HepG2 (cell line): ENCODE measurements around the gene MAPK4.

ENCODE experiments used
- CREB1 ChIP-seq, 2 experiments: fragments of 450-650 bp in 1 of 2; IDR thresholded peaks; 2 replicates each; pipeline ENCODE4 v1.6.1; 2016 to 2017; ENCODE audit warnings: control low read depth in 1 of 2, mild to moderate bottlenecking in 1 of 2, missing compliant biosample characterization in 1 of 2, missing genetic modification characterization in 1 of 2
- CTCF ChIP-seq: sonication (generic); formaldehyde crosslinking; IDR thresholded peaks from 2 replicates; pipeline ENCODE4 v1.5.0; 2020; ENCODE audit warnings: mild to moderate bottlenecking, missing genetic modification reagents, moderate library complexity
- HOXA7 ChIP-seq: sonication (generic); formaldehyde crosslinking; IDR thresholded peaks from 2 replicates; pipeline ENCODE4 v1.8.1; 2022; ENCODE audit warnings: mild to moderate bottlenecking, missing genetic modification reagents, moderate library complexity
- IRF1 ChIP-seq: sonication (generic); formaldehyde crosslinking; IDR thresholded peaks from 2 replicates; pipeline ENCODE4 v1.4.0; 2020; ENCODE audit warnings: low read depth, mild to moderate bottlenecking, missing genetic modification reagents
- MTF1 ChIP-seq: sonication (generic); formaldehyde crosslinking; IDR thresholded peaks from 2 replicates; pipeline ENCODE4 v1.5.0; 2020; ENCODE audit warnings: missing genetic modification reagents
- PITX1 ChIP-seq: sonication (generic); formaldehyde crosslinking; IDR thresholded peaks from 2 replicates; pipeline ENCODE4 v1.5.1; 2020; ENCODE audit warnings: mild to moderate bottlenecking, missing genetic modification reagents
- PREB ChIP-seq: sonication (generic); formaldehyde crosslinking; IDR thresholded peaks from 2 replicates; pipeline ENCODE4 v1.4.0; 2020; ENCODE audit warnings: missing genetic modification reagents
- RBAK ChIP-seq: sonication (generic); formaldehyde crosslinking; IDR thresholded peaks from 2 replicates; pipeline ENCODE4 v1.5.1; 2020; ENCODE audit warnings: mild to moderate bottlenecking, missing genetic modification reagents
- TARDBP ChIP-seq: sonication (generic); formaldehyde crosslinking; IDR thresholded peaks from 2 replicates; pipeline ENCODE4 v1.8.0; 2022; ENCODE audit warnings: mild to moderate bottlenecking, missing genetic modification reagents
- TBX3 ChIP-seq: fragments of 450-650 bp; IDR thresholded peaks from 2 replicates; pipeline ENCODE4 v1.6.1; 2017; ENCODE audit warnings: antibody characterized with exemption, mild to moderate bottlenecking, inconsistent platforms, borderline replicate concordance
- ZBED4 ChIP-seq: sonication (generic); formaldehyde crosslinking; IDR thresholded peaks from 2 replicates; pipeline ENCODE4 v1.4.0; 2020; ENCODE audit warnings: missing genetic modification reagents, borderline replicate concordance
- ZNF317 ChIP-seq: sonication (generic); formaldehyde crosslinking; IDR thresholded peaks from 2 replicates; pipeline ENCODE4 v1.5.0; 2020; ENCODE audit warnings: mild to moderate bottlenecking, missing genetic modification reagents
- ZNF414 ChIP-seq: sonication (generic); formaldehyde crosslinking; IDR thresholded peaks from 2 replicates; pipeline ENCODE4 v1.5.0; 2020; ENCODE audit warnings: missing genetic modification reagents
- ZNF737 ChIP-seq: sonication (generic); formaldehyde crosslinking; IDR thresholded peaks from 2 replicates; pipeline ENCODE4 v1.5.0; 2020; ENCODE audit warnings: missing genetic modification reagents, mild to moderate bottlenecking, borderline replicate concordance

GRCh38 chr18:50742952-50743351 lies 183.1 kb downstream of the MAPK4 start:
- TF ChIP-seq ZNF414 (no peak), TBX3 (no peak), CTCF (CRISPR knock-in tag) (no peak), HOXA7 (CRISPR knock-in tag) (no peak), TARDBP (CRISPR knock-in tag) (no peak), IRF1 (no peak), ZNF737 (CRISPR knock-in tag) (no peak), CREB1 (IDR thresholded peaks at IDR 0.05) (no peak), CREB1 (CRISPR knock-in tag; IDR thresholded peaks at IDR 0.05) (no peak), RBAK (no peak), PREB (CRISPR knock-in tag) (no peak), MTF1 (CRISPR knock-in tag) (no peak), ZNF317 (CRISPR knock-in tag) (no peak), PITX1 (CRISPR knock-in tag) (no peak), ZBED4 (CRISPR knock-in tag) (no peak)
